Measurements from ENCODE around the gene KRT222.
A peak's percentile ranks its signal among the peaks of the same experiment; 100 is the strongest.

Gene KRT222

GRCh38 chr17:40651939-40652338 is 13.0 kb downstream of the KRT222 start:
- no peak for DNase-seq

- DNase-seq = no peak
Measured at GRCh38 chr17:40648384-40648968, 16.5 kb downstream of the KRT222 start.

- DNase-seq = peak; percentile 82
Measured at GRCh38 chr17:40647624-40648383, 17.2 kb downstream of the KRT222 start, which contains the start of gene SMARCE1. TSS of gene SMARCE1 (minus strand) at chr17:40647818. CDS start at chr17:40645802, 2,016 bp downstream.

GRCh38 chr17:40646791-40647623 is 18.0 kb downstream of the KRT222 start:
- peak; percentile 52 for DNase-seq

GRCh38 chr17:40645943-40646342 is 19.0 kb downstream of the KRT222 start:
- DNase-seq = no peak

GRCh38 chr17:40645291-40645690 is 19.7 kb downstream of the KRT222 start:
- no peak for DNase-seq

- DNase-seq = no peak
Measured at GRCh38 chr17:40637931-40638330, 27.0 kb downstream of the KRT222 start.

GRCh38 chr17:40633871-40634270 is 31.1 kb downstream of the KRT222 start:
- DNase-seq = no peak

- DNase-seq = no peak
Measured at GRCh38 chr17:40632216-40632615, 32.8 kb downstream of the KRT222 start.

GRCh38 chr17:40629842-40630241 is 35.1 kb downstream of the KRT222 start:
- no peak for DNase-seq

GRCh38 chr17:40625311-40625710 is 39.7 kb downstream of the KRT222 start:
- DNase-seq = no peak

GRCh38 chr17:40623419-40624210 is 41.4 kb downstream of the KRT222 start:
- no peak for DNase-seq

- no peak for DNase-seq
Measured at GRCh38 chr17:40622509-40622928, 42.5 kb downstream of the KRT222 start.

GRCh38 chr17:40621578-40621977 is 43.4 kb downstream of the KRT222 start:
- no peak for DNase-seq

GRCh38 chr17:40621019-40621418 is 44.0 kb downstream of the KRT222 start:
- DNase-seq = no peak

GRCh38 chr17:40618754-40619625 is 46.0 kb downstream of the KRT222 start:
- no peak for DNase-seq

GRCh38 chr17:40617678-40618240 is 47.2 kb downstream of the KRT222 start:
- no peak for DNase-seq

- no peak for DNase-seq
Measured at GRCh38 chr17:40616592-40616991, 48.4 kb downstream of the KRT222 start.

GRCh38 chr17:40615841-40616476 is 49.0 kb downstream of the KRT222 start:
- DNase-seq = no peak

- DNase-seq = peak; percentile 23
Measured at GRCh38 chr17:40615068-40615840, 49.7 kb downstream of the KRT222 start.

Measured in fibroblast of skin of scalp (primary cell).